ENCODE data around the gene MTX1. TPM values are rescaled to one million over a fixed set of nuclear protein-coding genes. Genes with fewer than 3 reads are reported as not detected.
"Not testable (repeated sequence)": the region's sequence is repeated elsewhere in the genome, so short reads cannot be mapped to it uniquely, and the experiment has no call there.

Gene MTX1
- total RNA-seq, 4 donors from 2014 or later: 37.9 to 75.5 (median 52.1) TPM

DNA sequence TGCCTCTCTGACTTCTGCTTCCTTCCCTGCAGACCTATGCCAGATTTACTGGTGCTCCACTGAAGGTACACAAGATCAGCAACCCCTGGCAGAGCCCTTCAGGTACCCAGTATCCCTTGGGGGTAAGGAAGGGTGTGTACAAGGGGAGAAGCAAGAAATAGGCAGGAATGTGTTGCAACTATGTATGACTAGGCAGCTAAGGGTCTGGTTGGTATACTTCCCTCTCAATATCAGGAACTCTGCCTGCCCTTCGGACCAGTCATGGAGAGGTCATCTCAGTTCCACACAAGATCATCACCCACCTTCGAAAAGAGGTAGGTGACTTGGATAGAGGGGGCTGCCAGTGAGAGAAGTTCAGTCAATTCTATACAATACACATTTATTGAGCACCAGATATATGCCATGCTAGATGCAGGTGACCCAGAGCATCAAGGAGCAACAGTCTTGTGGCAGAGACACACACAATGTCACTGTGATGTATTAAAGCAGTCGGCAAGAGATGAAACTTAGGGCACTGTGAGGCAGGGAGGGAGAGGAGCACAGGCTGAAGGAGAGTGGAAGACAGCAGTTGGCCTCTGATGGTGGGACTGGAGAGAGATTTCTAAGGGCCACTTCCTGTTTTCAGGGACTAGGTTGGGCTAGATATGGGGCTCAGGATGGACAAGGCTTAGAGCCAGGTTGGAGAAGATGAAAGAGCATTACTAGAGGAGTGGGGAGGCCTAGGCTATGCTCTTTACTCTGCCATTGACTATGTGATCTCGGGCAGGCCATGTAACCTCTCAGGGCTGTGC is 2.0 kb downstream of the MTX1 start:
- Histone ChIP-seq H3K27ac (no peak overlapping the region), H3K27me3 (no peaks in the 10 kb centered on the region), H3K36me3 (no peaks in the 10 kb centered on the region), H3K9me3 (no peaks in the 10 kb centered on the region), H3K4me1 (peaks cover 23 to 26% of the 10 kb centered on the region in 2 donors), H3K4me3 (replicated peaks in 1 of 3) (no peak overlapping the region)
- 84 to 90% methylated on average over 4 of the region's 4 CpGs for WGBS, 2 donors
- intact Hi-C loops (cut with DNase I): no loop called here
- no peak for DNase-seq
- TF ChIP-seq, protein P1, sequence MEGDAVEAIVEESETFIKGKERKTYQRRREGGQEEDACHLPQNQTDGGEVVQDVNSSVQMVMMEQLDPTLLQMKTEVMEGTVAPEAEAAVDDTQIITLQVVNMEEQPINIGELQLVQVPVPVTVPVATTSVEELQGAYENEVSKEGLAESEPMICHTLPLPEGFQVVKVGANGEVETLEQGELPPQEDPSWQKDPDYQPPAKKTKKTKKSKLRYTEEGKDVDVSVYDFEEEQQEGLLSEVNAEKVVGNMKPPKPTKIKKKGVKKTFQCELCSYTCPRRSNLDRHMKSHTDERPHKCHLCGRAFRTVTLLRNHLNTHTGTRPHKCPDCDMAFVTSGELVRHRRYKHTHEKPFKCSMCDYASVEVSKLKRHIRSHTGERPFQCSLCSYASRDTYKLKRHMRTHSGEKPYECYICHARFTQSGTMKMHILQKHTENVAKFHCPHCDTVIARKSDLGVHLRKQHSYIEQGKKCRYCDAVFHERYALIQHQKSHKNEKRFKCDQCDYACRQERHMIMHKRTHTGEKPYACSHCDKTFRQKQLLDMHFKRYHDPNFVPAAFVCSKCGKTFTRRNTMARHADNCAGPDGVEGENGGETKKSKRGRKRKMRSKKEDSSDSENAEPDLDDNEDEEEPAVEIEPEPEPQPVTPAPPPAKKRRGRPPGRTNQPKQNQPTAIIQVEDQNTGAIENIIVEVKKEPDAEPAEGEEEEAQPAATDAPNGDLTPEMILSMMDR (IDR thresholded peaks at IDR 0.05): no peak
- no peak for TF ChIP-seq POLR2A (IDR thresholded peaks at IDR 0.05)

DNA sequence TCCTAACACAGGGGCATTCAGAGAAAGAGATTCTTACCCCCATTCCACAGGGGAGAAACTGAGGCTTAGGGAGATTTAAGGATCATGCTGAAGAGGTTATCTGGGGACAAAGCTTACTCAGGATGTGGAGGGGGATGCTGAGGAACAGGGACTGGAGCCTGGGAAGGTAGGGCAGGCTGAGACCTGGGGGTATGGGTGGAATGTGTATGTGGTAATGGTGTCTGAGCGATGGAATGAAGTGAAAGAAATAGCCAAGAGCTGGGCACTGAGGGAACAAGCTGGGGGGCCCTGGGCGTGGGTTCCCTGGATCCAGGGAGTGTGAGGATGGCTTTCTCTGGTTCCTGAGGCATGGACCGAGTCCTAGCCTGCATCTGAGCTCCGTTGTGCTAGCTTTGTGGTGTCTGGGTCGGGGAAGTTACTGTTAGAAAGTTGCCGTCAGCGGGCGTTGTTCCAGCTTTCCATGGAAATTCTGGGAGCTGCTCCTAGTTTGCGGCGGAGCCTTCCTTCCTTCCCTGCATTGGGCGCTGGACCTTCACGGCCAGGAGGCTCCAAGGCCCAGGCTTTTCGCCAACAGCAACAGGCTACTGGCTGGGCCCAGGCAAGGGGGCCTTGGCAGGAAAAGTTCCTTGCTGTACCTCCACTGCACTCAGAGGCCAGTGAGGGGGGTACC is 3.0 kb downstream of the MTX1 start:
- intact Hi-C loops (cut with DNase I); H3K4me3 ChIP-seq (replicated peaks in 1 of 3); H3K9me3 ChIP-seq; DNase-seq; H3K27me3 ChIP-seq; H3K36me3 ChIP-seq; H3K27ac ChIP-seq: not testable (repeated sequence)
- peaks cover 23 to 24% of the 10 kb centered on the region in 2 donors for H3K4me1 ChIP-seq
- 66 to 79% methylated on average over 8 to 10 of the region's 13 CpGs for WGBS, 2 donors

DNA sequence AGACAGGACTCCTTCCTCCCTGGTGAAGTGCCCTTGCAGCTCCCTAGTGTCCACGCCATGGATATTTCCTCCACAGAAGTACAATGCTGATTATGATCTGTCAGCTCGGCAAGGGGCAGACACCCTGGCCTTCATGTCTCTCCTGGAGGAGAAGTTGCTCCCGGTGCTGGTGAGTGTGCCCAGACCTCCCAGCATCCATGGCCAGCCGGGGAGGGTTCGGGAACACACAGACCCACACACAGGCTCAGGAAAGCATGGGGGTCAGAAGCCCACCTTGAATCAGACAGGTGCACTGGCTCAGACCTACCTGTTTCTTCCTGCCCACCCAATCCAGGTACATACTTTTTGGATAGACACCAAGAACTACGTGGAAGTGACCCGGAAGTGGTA is 3.6 kb downstream of the MTX1 start:
- H3K27me3 ChIP-seq; H3K36me3 ChIP-seq; DNase-seq; intact Hi-C loops (cut with DNase I); H3K4me3 ChIP-seq (replicated peaks in 1 of 3); H3K27ac ChIP-seq; H3K9me3 ChIP-seq: not testable (repeated sequence)
- WGBS, 2 donors: 84% methylated on average over 5 of the region's 7 CpGs; no CpG with 5 or more reads in 1 of the 2 donors
- H3K4me1 ChIP-seq: peaks cover 19 to 21% of the 10 kb centered on the region in 2 donors

DNA sequence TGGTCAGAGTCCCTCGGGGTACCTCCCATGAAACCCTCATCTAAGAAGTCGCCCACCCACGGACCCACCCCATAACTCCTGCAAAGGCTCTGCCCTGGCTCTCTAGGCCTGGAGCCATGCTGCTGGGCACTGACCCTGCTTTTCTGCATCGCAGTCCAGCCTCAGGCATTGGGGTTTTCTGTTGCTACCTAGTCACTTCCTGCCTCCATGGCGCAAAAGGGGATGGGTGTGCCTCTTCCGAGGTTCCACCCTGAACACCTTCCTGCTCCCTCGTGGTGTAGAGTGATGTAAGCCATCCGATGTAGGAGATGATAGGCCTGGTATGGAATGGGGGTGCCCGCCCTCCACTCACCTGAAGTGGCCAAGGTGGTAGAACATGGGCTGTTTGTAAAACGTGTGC is 6.2 kb downstream of the MTX1 start:
- H3K27ac ChIP-seq; intact Hi-C loops (cut with DNase I); H3K4me1 ChIP-seq; H3K36me3 ChIP-seq; H3K9me3 ChIP-seq; H3K27me3 ChIP-seq; DNase-seq; H3K4me3 ChIP-seq (replicated peaks in 1 of 3): not testable (repeated sequence)
- 80 to 100% methylated on average over 1 to 7 of the region's 10 CpGs for WGBS, 2 donors

DNA sequence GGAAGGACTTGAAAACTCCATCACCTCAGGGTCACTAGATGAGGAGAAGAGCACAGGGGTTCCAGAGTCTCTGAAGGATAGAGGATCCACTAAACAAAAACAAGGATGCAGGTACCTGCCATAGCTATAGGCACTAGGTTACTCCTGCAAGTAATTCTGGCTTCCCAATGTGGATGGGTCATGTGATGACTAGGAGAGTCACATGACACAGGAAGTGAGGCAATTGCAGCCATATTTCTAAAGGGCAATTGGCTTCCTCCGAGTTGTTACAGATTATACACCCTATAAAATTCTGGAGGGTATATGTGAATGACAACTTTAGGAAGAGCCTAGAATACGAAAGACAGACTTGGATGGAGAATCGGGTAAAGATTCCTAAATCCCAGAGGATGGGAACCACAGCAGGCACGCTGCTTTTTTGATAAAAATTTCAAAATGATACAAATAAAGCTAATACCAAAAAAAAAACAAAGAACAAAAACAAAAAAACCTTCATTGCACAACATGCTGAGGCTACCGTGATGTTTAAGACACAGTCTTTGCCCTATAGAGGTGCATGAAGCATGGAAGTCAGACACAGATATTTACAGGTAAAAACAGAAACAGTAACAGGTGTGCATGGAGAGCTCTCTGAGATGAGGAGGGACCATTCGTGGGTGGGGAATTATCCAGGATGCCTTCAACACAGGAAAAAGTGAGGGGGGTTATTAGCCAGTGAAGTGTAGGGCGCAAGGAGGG is 10.5 kb downstream of the MTX1 start:
- Histone ChIP-seq H3K27ac (no peak overlapping the region), H3K4me3 (replicated peaks in 1 of 3) (no peak overlapping the region), H3K4me1 (peaks cover 8 to 9% of the 10 kb centered on the region in 2 donors), H3K36me3 (no peaks in the 10 kb centered on the region), H3K27me3 (no peaks in the 10 kb centered on the region), H3K9me3 (no peaks in the 10 kb centered on the region)
- 32 to 41% methylated on average over 7 of the region's 7 CpGs for WGBS, 2 donors
- DNase-seq: peak; percentile 53 to 64
- intact Hi-C loops (cut with DNase I): no loop called here
- TF ChIP-seq, protein P1 (IDR thresholded peaks at IDR 0.05): no peak
- TF ChIP-seq POLR2A (IDR thresholded peaks at IDR 0.05): no peak

DNA sequence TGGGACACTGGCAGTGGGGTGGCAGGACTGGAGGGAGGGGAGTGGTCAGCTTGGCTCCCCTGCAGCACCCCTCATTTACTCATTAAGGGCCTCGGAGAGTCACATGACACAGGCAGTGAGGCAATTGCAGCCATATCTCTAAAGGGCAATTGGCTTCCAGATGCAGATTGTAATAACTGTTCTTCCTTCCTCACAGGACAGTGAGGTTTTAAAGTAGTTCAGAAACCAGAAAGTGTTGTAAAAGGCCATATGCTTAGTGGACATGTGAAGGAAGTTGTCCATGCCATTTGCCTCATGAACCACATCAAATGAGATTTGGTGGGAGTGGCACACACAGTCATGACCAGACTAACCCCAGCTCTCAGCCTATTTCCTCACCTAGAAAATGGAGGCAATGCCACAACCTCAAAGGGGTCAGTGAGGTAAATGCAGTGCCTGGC is 11.1 kb downstream of the MTX1 start:
- Histone ChIP-seq H3K4me3 (replicated peaks in 1 of 3) (no peak overlapping the region), H3K27me3 (no peaks in the 10 kb centered on the region), H3K4me1 (peaks cover 12 to 13% of the 10 kb centered on the region in 2 donors), H3K27ac (no peak overlapping the region), H3K9me3 (no peaks in the 10 kb centered on the region), H3K36me3 (no peaks in the 10 kb centered on the region)
- TF ChIP-seq, protein P1 (IDR thresholded peaks at IDR 0.05): no peak
- TF ChIP-seq POLR2A (IDR thresholded peaks at IDR 0.05): no peak
- DNase-seq: peak; percentile 48 to 55
- intact Hi-C loops (cut with DNase I): no loop called here
- WGBS, 2 donors: 0 to 29% methylated on average over 1 of the region's 1 CpG

GRCh38 chr1:155220211-155220965 is 11.9 kb downstream of the MTX1 start:
- H3K4me3 ChIP-seq (replicated peaks in 1 of 3); DNase-seq; intact Hi-C loops (cut with DNase I); H3K27ac ChIP-seq; H3K9me3 ChIP-seq; H3K36me3 ChIP-seq; H3K27me3 ChIP-seq: not testable (repeated sequence)
- peaks cover 15 to 17% of the 10 kb centered on the region in 2 donors for H3K4me1 ChIP-seq
- WGBS, 2 donors: 92 to 93% methylated on average over 10 of the region's 10 CpGs
